Naive thymus-derived CD8-positive, alpha-beta T cell (primary cell): ENCODE measurements around the gene NEGR1. TPM values are rescaled to one million over a fixed set of nuclear protein-coding genes. Genes with fewer than 3 reads are reported as not detected.

ENCODE experiments used
- ATAC-seq, 2 donors: fragments of 150-1000 bp; cut with Tn5 transposase in 1 of 2; sonication (Bioruptor Pico), chemical (Tn5 transposase) in 1 of 2; 1 replicate in 1 of 2; 2 replicates in 1 of 2; pipeline ENCODE4 v1.10.0; 2021; ENCODE audit warnings: mild to moderate bottlenecking in 2 of 2, moderate library complexity in 2 of 2
- POLR2A ChIA-PET: fragments of 350-600 bp; sonication (Branson Sonifier 250); formaldehyde crosslinking; loops from one replicate; lab custom pipeline; 2021; ENCODE audit warnings: antibody characterized with exemption; lab: Charles Lee
- DNase-seq, 10 donors: peaks; one replicate each; pipeline versions ENCODE4 v3.0.0 to v3.0.0-alpha.2; 2020 to 2022
- H3K27ac Mint-ChIP-seq, 10 donors: one replicate each; pipeline ENCODE4 v1.8.0; 2020 to 2022; ENCODE audit warnings: mild to moderate bottlenecking in 10 of 10, mixed read lengths in 10 of 10, moderate library complexity in 4 of 10, inconsistent platforms in 1 of 10
- H3K27me3 Mint-ChIP-seq, 5 donors: one replicate each; pipeline ENCODE4 v1.8.0; 2021 to 2022; ENCODE audit warnings: mixed read lengths in 5 of 5
- H3K36me3 Mint-ChIP-seq, 3 donors: one replicate each; pipeline ENCODE4 v1.8.0; 2020 to 2022; ENCODE audit warnings: mixed read lengths in 3 of 3, mild to moderate bottlenecking in 2 of 3, inconsistent platforms in 1 of 3
- H3K4me1 Mint-ChIP-seq, 4 donors: one replicate each; pipeline ENCODE4 v1.8.0; 2021 to 2022; ENCODE audit warnings: mixed read lengths in 4 of 4
- H3K4me3 Mint-ChIP-seq, 10 donors: one replicate each; pipeline ENCODE4 v1.8.0; 2020 to 2022; ENCODE audit warnings: mild to moderate bottlenecking in 10 of 10, mixed read lengths in 10 of 10, moderate library complexity in 6 of 10, inconsistent platforms in 1 of 10
- H3K9me3 Mint-ChIP-seq, 9 donors: one replicate each; pipeline ENCODE4 v1.8.0; 2020 to 2022; ENCODE audit warnings: mixed read lengths in 9 of 9, mild to moderate bottlenecking in 3 of 9, inconsistent platforms in 1 of 9, moderate library complexity in 1 of 9
- polyA plus RNA-seq, 3 donors: library from polyadenylated mRNA; unstranded; fragments of 300-500 nt; fragmentation: Illumina TruSeq; gene quantifications; one replicate each; pipeline ENCODE4 v1.2.3, GENCODE V29; 2021
- total RNA-seq, 8 experiments: library from RNA in 2 of 8; stranded (reverse) in 2 of 8; gene quantifications; one replicate each; pipeline ENCODE4 v1.2.3 and lab custom pipeline; 2021 to 2026

Gene NEGR1
- total and polyA plus RNA-seq, 5 experiments from 2014 or later, result not detected

DNA sequence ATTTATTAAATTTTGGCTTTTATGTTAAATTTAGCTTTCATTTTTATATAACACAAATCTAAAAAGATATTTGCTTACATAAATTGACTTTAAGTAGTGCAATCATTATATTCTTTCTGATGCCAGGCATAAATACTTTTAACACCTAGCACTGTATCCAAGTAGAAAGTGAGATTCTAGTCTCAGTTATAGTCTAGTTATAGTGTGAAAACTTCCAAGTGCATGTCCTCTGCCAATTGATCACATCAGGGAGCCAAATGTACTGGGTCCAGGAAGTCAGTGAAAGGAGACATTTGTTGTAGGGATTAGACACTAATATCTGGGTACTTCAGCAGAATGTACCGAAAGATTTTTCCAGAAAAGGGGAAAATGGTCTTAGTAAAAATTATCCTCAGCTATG lies 910.8 kb downstream of the NEGR1 start:
- Mint-ChIP-seq H3K4me1 (no peaks in the 10 kb centered on the region), H3K9me3 (peaks cover 0 to 11% (median 6%) of the 10 kb centered on the region in 9 donors), H3K27me3 (no peaks in the 10 kb centered on the region), H3K27ac (no peak overlapping the region), H3K4me3 (no peak overlapping the region), H3K36me3 (no peaks in the 10 kb centered on the region)
- no peak for ATAC-seq
- DNase-seq, result no peak
- POLR2A ChIA-PET, result no interaction called here

- Mint-ChIP-seq H3K36me3 (no peaks in the 10 kb centered on the region), H3K4me1 (no peaks in the 10 kb centered on the region), H3K9me3 (peaks cover 0 to 13% (median 7%) of the 10 kb centered on the region in 9 donors), H3K4me3 (no peak overlapping the region), H3K27ac (no peak overlapping the region), H3K27me3 (no peaks in the 10 kb centered on the region)
- ATAC-seq (no peak), DNase-seq (no peak)
- POLR2A ChIA-PET, result no interaction called here
These were observed 918.1 kb downstream of the NEGR1 start for GRCh38 chr1:71364236-71364635.

DNA sequence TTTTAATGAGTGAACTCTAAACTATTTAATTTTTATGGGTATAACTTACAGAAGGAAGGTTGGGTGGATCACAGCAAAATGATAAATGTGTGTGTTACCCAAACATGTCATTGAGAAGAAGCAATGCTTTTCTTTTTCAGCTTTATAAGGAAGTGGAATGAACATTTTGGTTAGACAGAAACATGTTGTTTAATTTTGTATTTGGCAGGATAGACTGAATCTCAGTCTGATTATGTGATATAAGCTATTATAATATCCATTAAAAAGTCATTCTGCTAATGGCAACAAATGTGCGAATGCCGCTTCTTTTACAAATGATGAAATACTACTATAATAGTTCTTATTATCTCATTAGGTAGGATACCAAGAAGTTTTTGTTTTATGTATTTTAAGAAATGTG lies 919.6 kb downstream of the NEGR1 start:
- no peaks in the 10 kb centered on the region for H3K4me1 Mint-ChIP-seq
- H3K4me3 Mint-ChIP-seq, result no peak overlapping the region
- H3K27ac Mint-ChIP-seq, result no peak overlapping the region
- H3K36me3 Mint-ChIP-seq, result no peaks in the 10 kb centered on the region
- POLR2A ChIA-PET, result no interaction called here
- no peak for ATAC-seq
- peaks cover 0 to 18% (median 7%) of the 10 kb centered on the region in 9 donors for H3K9me3 Mint-ChIP-seq
- DNase-seq, result no peak
- H3K27me3 Mint-ChIP-seq, result no peaks in the 10 kb centered on the region

GRCh38 chr1:71362076-71362475 lies 920.3 kb downstream of the NEGR1 start:
- Mint-ChIP-seq H3K27me3 (no peaks in the 10 kb centered on the region), H3K4me3 (no peak overlapping the region), H3K9me3 (peaks cover 0 to 18% (median 7%) of the 10 kb centered on the region in 9 donors), H3K4me1 (no peaks in the 10 kb centered on the region), H3K36me3 (no peaks in the 10 kb centered on the region), H3K27ac (no peak overlapping the region)
- POLR2A ChIA-PET, result no interaction called here
- ATAC-seq, result no peak
- DNase-seq, result no peak

- DNase-seq (no peak), ATAC-seq (no peak)
- no peaks in the 10 kb centered on the region for H3K4me1 Mint-ChIP-seq
- POLR2A ChIA-PET, result no interaction called here
- no peaks in the 10 kb centered on the region for H3K36me3 Mint-ChIP-seq
- H3K4me3 Mint-ChIP-seq, result no peak overlapping the region
- peaks cover 4 to 45% (median 16%) of the 10 kb centered on the region in 9 donors for H3K9me3 Mint-ChIP-seq
- H3K27me3 Mint-ChIP-seq, result no peaks in the 10 kb centered on the region
- H3K27ac Mint-ChIP-seq, result no peak overlapping the region
These were observed 924.6 kb downstream of the NEGR1 start for GRCh38 chr1:71357708-71358107.

DNA sequence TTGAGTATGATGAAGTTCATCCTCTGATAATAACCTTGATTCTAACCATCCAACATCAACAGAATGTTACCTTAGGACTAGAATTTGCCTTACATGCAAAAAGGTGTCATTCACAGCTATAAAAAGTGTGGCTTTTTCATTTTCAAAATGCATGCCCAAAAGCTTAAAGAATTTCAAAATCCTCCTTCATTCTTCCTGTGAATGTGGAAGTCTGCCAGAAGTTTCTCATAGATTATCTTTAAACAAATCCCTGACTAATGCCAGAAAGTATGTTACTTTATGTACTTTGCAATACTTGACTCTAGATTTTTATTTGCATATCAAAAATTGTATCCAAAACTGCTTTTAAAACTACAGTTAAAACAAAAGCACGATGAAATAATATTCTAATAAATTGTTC lies 930.9 kb downstream of the NEGR1 start:
- peaks cover 0 to 41% (median 12%) of the 10 kb centered on the region in 9 donors for H3K9me3 Mint-ChIP-seq
- POLR2A ChIA-PET, result no interaction called here
- H3K4me1 Mint-ChIP-seq, result no peaks in the 10 kb centered on the region
- H3K27me3 Mint-ChIP-seq, result no peaks in the 10 kb centered on the region
- no peak overlapping the region for H3K27ac Mint-ChIP-seq
- H3K36me3 Mint-ChIP-seq, result no peaks in the 10 kb centered on the region
- DNase-seq (no peak), ATAC-seq (no peak)
- H3K4me3 Mint-ChIP-seq, result no peak overlapping the region

GRCh38 chr1:71350805-71351204 lies 931.5 kb downstream of the NEGR1 start:
- no peaks in the 10 kb centered on the region for H3K27me3 Mint-ChIP-seq
- DNase-seq, result no peak
- ATAC-seq, result no peak
- no peaks in the 10 kb centered on the region for H3K36me3 Mint-ChIP-seq
- H3K9me3 Mint-ChIP-seq, result peaks cover 0 to 34% (median 11%) of the 10 kb centered on the region in 9 donors
- POLR2A ChIA-PET, result no interaction called here
- H3K27ac Mint-ChIP-seq, result no peak overlapping the region
- no peak overlapping the region for H3K4me3 Mint-ChIP-seq
- H3K4me1 Mint-ChIP-seq, result no peaks in the 10 kb centered on the region

DNA sequence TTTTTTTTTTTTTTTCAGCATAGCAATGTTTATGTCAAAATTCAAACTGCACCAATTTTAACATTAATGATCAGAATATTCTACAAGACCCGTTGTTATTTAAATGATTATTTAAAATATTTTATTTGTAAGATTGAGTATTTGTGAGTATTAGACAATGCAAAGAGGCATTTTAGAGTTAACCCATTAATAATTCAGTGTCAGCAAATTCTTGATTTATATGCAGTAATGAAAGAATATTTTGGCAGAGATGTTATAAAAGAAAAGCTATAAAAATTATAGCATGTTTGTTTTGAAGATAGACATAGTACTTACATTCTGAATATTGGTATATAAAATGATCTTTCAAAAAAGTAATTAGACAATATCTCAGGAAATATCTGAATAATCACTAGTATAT lies 932.0 kb downstream of the NEGR1 start:
- Mint-ChIP-seq H3K4me1 (no peaks in the 10 kb centered on the region), H3K9me3 (peaks cover 0 to 30% (median 11%) of the 10 kb centered on the region in 9 donors), H3K36me3 (no peaks in the 10 kb centered on the region), H3K27ac (no peak overlapping the region), H3K4me3 (no peak overlapping the region), H3K27me3 (no peaks in the 10 kb centered on the region)
- ATAC-seq, result no peak
- POLR2A ChIA-PET, result no interaction called here
- no peak for DNase-seq
